ENCODE measurements around the gene BUB3. TPM values are rescaled to one million over a fixed set of nuclear protein-coding genes. Genes with fewer than 3 reads are reported as not detected.

Gene BUB3
- total and polyA plus RNA-seq, 2 of the 13 experiments (the other 11 are each of a cell fraction or from before 2014, with no cell fraction given): 174 to 188 TPM

GRCh38 chr10:123140164-123140982 lies 13.8 kb upstream of the BUB3 start (continued):
- TF ChIP-seq ZNF646 (CRISPR knock-in tag; IDR thresholded peaks at IDR 0.05): no peak
- TF ChIP-seq ZNF503 (CRISPR knock-in tag; IDR thresholded peaks at IDR 0.05): no peak
- no peak for TF ChIP-seq MTA3 (CRISPR knock-in tag; IDR thresholded peaks at IDR 0.05)
- TF ChIP-seq SMAD1 (CRISPR knock-in tag; IDR thresholded peaks at IDR 0.05; ENCODE audit: borderline replicate concordance, low read depth): no peak
- TF ChIP-seq ZNF34 (CRISPR knock-in tag; IDR thresholded peaks at IDR 0.05; ENCODE audit: borderline replicate concordance): no peak
- no peak for TF ChIP-seq GTF2F1 (IDR thresholded peaks at IDR 0.05; ENCODE audit: low read length)
- no peak for TF ChIP-seq ZFP37 (CRISPR knock-in tag; IDR thresholded peaks at IDR 0.05; ENCODE audit: borderline replicate concordance)
- no peak for TF ChIP-seq PCBP1 (IDR thresholded peaks at IDR 0.05; ENCODE audit: borderline replicate concordance, low read depth, low read length)
- no peak for TF ChIP-seq AKNA (CRISPR knock-in tag; IDR thresholded peaks at IDR 0.05; ENCODE audit: borderline replicate concordance)
- TF ChIP-seq NFATC3 (CRISPR knock-in tag; IDR thresholded peaks at IDR 0.05): no peak
- no peak for TF ChIP-seq E2F5 (CRISPR knock-in tag; conservative IDR thresholded peaks at IDR 0.05)
- TF ChIP-seq ATAD3A (CRISPR knock-in tag; IDR thresholded peaks at IDR 0.05): no peak
- TF ChIP-seq NCOA2 (CRISPR knock-in tag; IDR thresholded peaks at IDR 0.05): no peak

All from HepG2 (cell line).